ENCODE data around the gene RAD51B. TPM values are rescaled to one million over a fixed set of nuclear protein-coding genes. Genes with fewer than 3 reads are reported as not detected.

Gene RAD51B
- polyA plus RNA-seq, 3 donors, result 3.6 to 11.6 (median 9.4) TPM

DNA sequence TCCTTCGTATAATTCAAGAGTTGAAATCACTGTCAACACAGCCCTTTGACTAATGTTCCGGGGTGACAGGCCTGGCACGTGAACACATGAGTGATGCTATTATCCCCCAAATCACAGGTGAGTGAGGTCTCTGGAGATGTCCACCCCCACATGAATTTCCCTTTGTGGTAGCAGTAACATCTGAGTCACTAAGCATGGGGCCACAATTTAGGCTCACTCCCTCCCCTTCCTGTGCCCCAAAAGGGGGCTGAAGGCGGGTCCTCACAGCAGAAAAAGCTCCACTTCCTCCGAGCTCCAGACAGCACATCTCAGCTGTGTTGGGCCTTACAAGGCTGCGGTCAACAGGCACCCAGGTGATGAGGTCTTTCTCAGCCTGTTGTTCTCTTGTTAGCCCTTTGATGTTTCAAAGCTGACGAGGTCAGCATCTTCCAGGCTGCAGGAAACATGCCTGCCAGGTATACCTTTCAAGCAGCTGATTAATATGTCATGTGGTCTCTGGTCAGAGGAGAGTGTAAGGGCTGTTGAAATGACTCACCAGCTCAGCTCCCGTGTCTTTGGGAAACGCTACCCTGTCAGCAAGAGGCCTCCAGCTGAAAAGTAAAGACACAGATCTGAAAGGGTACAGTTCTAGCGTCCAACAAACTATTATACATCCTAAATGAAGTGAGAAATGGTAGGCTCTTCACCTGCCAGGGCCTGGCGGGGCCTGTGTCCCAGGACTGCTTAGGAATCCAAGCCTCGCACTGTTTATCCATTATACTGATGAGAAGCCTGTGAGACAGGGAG is 866.0 kb downstream of the RAD51B start:
- H3K9me3 ChIP-seq (replicated peaks in 1 of 2; ENCODE audit: control insufficient read depth in 1 of 2, insufficient read depth in 1 of 2, low read length in 2 of 2), result no peaks in the 10 kb centered on the region
- H3K27ac ChIP-seq (ENCODE audit: low read depth in 1 of 2, low read length in 2 of 2), result peak overlapping the region; percentile 99 to 100
- H3K9ac ChIP-seq (ENCODE audit: insufficient read depth, low read length, poor library complexity, severe bottlenecking), result peak overlapping the region; percentile 52
- Mint-ChIP-seq H3K4me3 (peak overlapping the region; percentile 24 to 46), H3K4me1 (peaks cover 75% of the 10 kb centered on the region), H3K9me3 (peaks cover 0 to 6% (median 0%) of the 10 kb centered on the region in 7 donors), H3K36me3 (peaks cover 11 to 12% of the 10 kb centered on the region in 2 donors), H3K27me3 (ENCODE audit: low read depth in 3 of 3) (peaks cover 0 to 4% (median 1%) of the 10 kb centered on the region in 3 donors), H3K27ac (peak overlapping the region; percentile 100)
- no peaks in the 10 kb centered on the region for H3K36me3 ChIP-seq (replicated peaks in 1 of 2; ENCODE audit: control insufficient read depth in 1 of 2, insufficient read depth in 2 of 2, low read length in 2 of 2)
- no peaks in the 10 kb centered on the region for H3K27me3 ChIP-seq (ENCODE audit: control insufficient read depth in 2 of 2, insufficient read depth in 2 of 2, low read length in 2 of 2)
- TF ChIP-seq CTCF (IDR thresholded peaks at IDR 0.05), result no peak
- no peaks in the 10 kb centered on the region for H4K20me1 ChIP-seq (ENCODE audit: insufficient read depth, low read length)
- 39% methylated on average over 9 of the region's 12 CpGs for WGBS (ENCODE audit: insufficient coverage)
- intact Hi-C loops (cut with micrococcal nuclease), result loop anchor here (5.0 to 10.0 kb wide), 5 partner anchors 57 to 291 kb away; partner anchors contain the start of gene ZFP36L1 (in 1 of the 2)
- H2AFZ ChIP-seq (ENCODE audit: insufficient read depth, low read depth, low read length, poor library complexity, severe bottlenecking), result no peak overlapping the region
- H3K4me2 ChIP-seq (replicated peaks; ENCODE audit: extremely low read depth, low read length, poor library complexity, severe bottlenecking), result no peak overlapping the region
- DNase-seq, result peak; percentile 83 to 89 (median 88)
- H3K79me2 ChIP-seq (ENCODE audit: insufficient read depth, low read length), result no peaks in the 10 kb centered on the region
- H3K4me1 ChIP-seq (ENCODE audit: control insufficient read depth in 1 of 2, insufficient read depth in 2 of 2, low read length in 2 of 2), result peaks cover 72 to 79% of the 10 kb centered on the region in 2 donors
- H3K4me3 ChIP-seq (replicated peaks in 1 of 3; ENCODE audit: low read depth in 2 of 3, low read length in 3 of 3), result no peak overlapping the region

DNA sequence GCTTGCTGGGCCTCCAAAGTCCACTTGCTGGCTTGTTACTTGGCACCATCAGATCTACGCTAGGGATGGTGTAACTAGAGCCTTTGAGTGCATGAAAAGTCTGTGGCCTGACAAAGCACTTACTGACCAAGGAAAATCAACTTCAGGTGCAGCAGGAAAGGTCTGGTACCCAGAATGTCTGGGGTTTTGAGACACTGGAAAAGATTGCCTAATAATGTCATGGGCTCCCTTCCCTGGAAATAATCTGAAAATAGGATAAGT is 866.6 kb downstream of the RAD51B start:
- H3K36me3 Mint-ChIP-seq, result peaks cover 11 to 12% of the 10 kb centered on the region in 2 donors
- Histone ChIP-seq H3K36me3 (replicated peaks in 1 of 2; ENCODE audit: control insufficient read depth in 1 of 2, insufficient read depth in 2 of 2, low read length in 2 of 2) (no peaks in the 10 kb centered on the region), H3K27ac (ENCODE audit: low read depth in 1 of 2, low read length in 2 of 2) (peak overlapping the region; percentile 99 to 100), H4K20me1 (ENCODE audit: insufficient read depth, low read length) (no peaks in the 10 kb centered on the region), H3K9me3 (replicated peaks in 1 of 2; ENCODE audit: control insufficient read depth in 1 of 2, insufficient read depth in 1 of 2, low read length in 2 of 2) (no peaks in the 10 kb centered on the region), H3K79me2 (ENCODE audit: insufficient read depth, low read length) (no peaks in the 10 kb centered on the region), H3K4me2 (replicated peaks; ENCODE audit: extremely low read depth, low read length, poor library complexity, severe bottlenecking) (no peak overlapping the region), H2AFZ (ENCODE audit: insufficient read depth, low read depth, low read length, poor library complexity, severe bottlenecking) (no peak overlapping the region), H3K4me3 (replicated peaks in 1 of 3; ENCODE audit: low read depth in 2 of 3, low read length in 3 of 3) (no peak overlapping the region), H3K27me3 (ENCODE audit: control insufficient read depth in 2 of 2, insufficient read depth in 2 of 2, low read length in 2 of 2) (no peaks in the 10 kb centered on the region), H3K9ac (ENCODE audit: insufficient read depth, low read length, poor library complexity, severe bottlenecking) (peak overlapping the region; percentile 52), H3K4me1 (ENCODE audit: control insufficient read depth in 1 of 2, insufficient read depth in 2 of 2, low read length in 2 of 2) (peaks cover 67 to 74% of the 10 kb centered on the region in 2 donors)
- WGBS (ENCODE audit: insufficient coverage), result 100% methylated on average over 1 of the region's 1 CpG
- TF ChIP-seq CTCF (IDR thresholded peaks at IDR 0.05), result no peak
- H3K27me3 Mint-ChIP-seq (ENCODE audit: low read depth in 3 of 3), result peaks cover 2 to 7% (median 3%) of the 10 kb centered on the region in 3 donors
- peaks cover 0 to 6% (median 0%) of the 10 kb centered on the region in 7 donors for H3K9me3 Mint-ChIP-seq
- peaks cover 69% of the 10 kb centered on the region for H3K4me1 Mint-ChIP-seq
- no peak for DNase-seq
- peak overlapping the region; percentile 100 for H3K27ac Mint-ChIP-seq
- peak overlapping the region in 1 of 2 donors; percentile 12 for H3K4me3 Mint-ChIP-seq
- intact Hi-C loops (cut with micrococcal nuclease), result loop anchor here (5.0 to 10.0 kb wide), 5 partner anchors 56 to 291 kb away; partner anchors contain the start of gene ZFP36L1 (in 1 of the 2)
